H1 (cell line): ENCODE data around the gene MAML1. TPM values are rescaled to one million over a fixed set of nuclear protein-coding genes. Genes with fewer than 3 reads are reported as not detected.

Experiments
- NRF1 ChIP-seq: IDR thresholded peaks from 2 replicates; pipeline ENCODE4 v1.6.1; 2011; ENCODE audit warnings: mild to moderate bottlenecking, low read depth, low read length, improper control_type of control experiment
- polyA plus RNA-seq, 7 experiments: library from polyadenylated mRNA; depleted of rRNA in 3 of 7; stranded (reverse) in 5 of 7; unstranded in 2 of 7; fragments of >200 nt in 5 of 7; fragments of 200-250 nt in 2 of 7; gene quantifications; 1 replicate in 5 of 7; 2 replicates in 1 of 7; 4 replicates in 1 of 7; pipeline versions ENCODE4 v1.2.1 to v1.2.3, GENCODE V29; 2011 to 2013; ENCODE audit warnings: missing spikeins in 2 of 7, mixed read lengths in 2 of 7
- total RNA-seq: library from RNA; stranded (reverse); fragmentation: NEBNext Ultra II Directional; extraction: Animal tissue kit (Norgen Biotek cat#: 25700); gene quantifications from 2 replicates; pipeline ENCODE4 v1.2.1, GENCODE V29; 2021

Gene MAML1
- total and polyA plus RNA-seq, 2 of the 8 experiments (the other 6 are each of a cell fraction or from before 2014, with no cell fraction given), result 17.1 to 41.9 TPM

DNA sequence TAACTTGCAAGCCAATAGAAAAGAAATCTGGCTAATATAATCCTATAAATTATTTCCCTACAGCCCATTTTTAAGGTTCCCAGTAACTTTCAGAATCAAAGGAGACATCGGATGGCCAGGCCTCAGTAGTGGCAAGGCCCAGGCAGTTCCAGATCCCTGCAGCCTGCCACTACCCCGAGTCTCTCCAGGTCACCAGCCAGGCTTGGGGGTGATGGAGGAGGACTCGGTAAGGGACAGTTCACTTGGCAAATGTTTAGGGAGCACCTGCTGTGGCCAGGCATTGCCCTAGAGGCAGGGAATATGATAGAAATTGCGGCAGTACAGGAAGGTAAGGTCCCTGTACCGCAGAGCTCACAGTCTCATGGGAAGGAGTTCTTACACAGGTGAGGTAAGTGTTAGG, 46.0 kb downstream of the MAML1 start (continued):
- no peak for TF ChIP-seq NRF1
